ENCODE measurements around the gene AKNAD1. TPM values are rescaled to one million over a fixed set of nuclear protein-coding genes. Genes with fewer than 3 reads are reported as not detected.

The AKNAD1 gene
- polyA plus RNA-seq, 1 donor (not counting 4 experiments of a cell fraction or from before 2014, with no cell fraction given): 6.9 TPM

DNA sequence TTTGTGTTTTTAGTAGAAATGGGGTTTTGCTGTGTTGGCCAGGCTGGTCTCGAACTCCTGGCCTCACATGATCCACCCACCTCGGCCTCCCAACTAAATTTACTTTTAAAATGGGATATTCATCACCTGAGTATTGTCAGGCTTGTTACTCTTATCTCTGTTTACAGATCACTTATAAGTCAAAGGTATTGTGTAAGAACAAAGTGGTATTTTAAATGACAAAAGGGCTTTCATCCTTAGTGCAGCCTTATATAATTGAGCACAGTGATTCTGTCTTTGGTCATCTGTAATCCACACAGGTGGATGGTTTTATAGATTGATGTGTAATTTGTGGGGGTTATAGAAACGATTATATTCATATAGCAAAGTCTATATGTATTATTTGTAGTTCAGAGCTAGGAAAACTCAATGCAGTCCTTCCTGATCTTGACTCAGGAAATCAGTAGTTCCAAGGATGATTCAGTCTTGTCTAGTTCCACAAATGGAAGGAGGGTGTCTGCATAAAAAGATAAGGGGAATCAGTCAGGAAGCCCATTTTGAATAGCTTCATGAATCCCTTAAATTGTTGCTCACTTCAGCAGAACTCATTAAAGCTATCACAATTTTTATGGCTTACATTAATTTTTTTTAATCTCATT, 75.8 kb downstream of the AKNAD1 start:
- H3K79me2 ChIP-seq (ENCODE audit: control insufficient read depth, insufficient read depth, low read length): no peaks in the 10 kb centered on the region
- DNase-seq (ENCODE audit: low read depth, low spot score) (no peak), FAIRE-seq (no peak)
- H3K9me3 ChIP-seq (ENCODE audit: control insufficient read depth, low read depth, low read length): peaks cover 9% of the 10 kb centered on the region
- H2AFZ ChIP-seq (ENCODE audit: control insufficient read depth, low read length): no peak overlapping the region
- H3K27ac ChIP-seq (ENCODE audit: control insufficient read depth, insufficient read depth, low read length): no peak overlapping the region
- no peaks in the 10 kb centered on the region for H3K9me1 ChIP-seq (ENCODE audit: control insufficient read depth, extremely low read depth, insufficient read depth, low read length)
- no peak overlapping the region for H3K4me2 ChIP-seq (ENCODE audit: control insufficient read depth, extremely low read depth, insufficient read depth, low read depth, low read length)
- H3K9ac ChIP-seq (ENCODE audit: control insufficient read depth, extremely low read depth, insufficient read depth, low read length): no peak overlapping the region
- no peak overlapping the region for H3K4me3 ChIP-seq (ENCODE audit: control insufficient read depth in 2 of 3, extremely low read depth in 1 of 3, insufficient read depth in 2 of 3, low read depth in 1 of 3, low read length in 3 of 3)
- peaks cover 4% of the 10 kb centered on the region for H3K4me1 ChIP-seq (ENCODE audit: control insufficient read depth, extremely low read depth, insufficient read depth, low read length)
- TF ChIP-seq EZH2 (IDR thresholded peaks at IDR 0.05; ENCODE audit: low read length) (no peak), CTCF (optimal IDR thresholded peaks at IDR 0.05 in 1 of 3, IDR thresholded peaks at IDR 0.05 in 1 of 3, conservative IDR thresholded peaks at IDR 0.05 in 1 of 3; ENCODE audit: extremely low read depth in 1 of 3, insufficient read depth in 2 of 3, low read length in 3 of 3) (no peak)
- dilution Hi-C loops (cut with MboI; ENCODE audit: extremely low pct_ligation_motif_present, low sequenced_read_pairs): loop anchor here (25.0 kb wide), 1 partner anchor 131 kb away; no protein-coding TSS in a partner anchor
- H3K36me3 ChIP-seq (ENCODE audit: control insufficient read depth in 2 of 2, extremely low read depth in 1 of 2, insufficient read depth in 2 of 2, low read length in 2 of 2): peaks cover 10 to 13% of the 10 kb centered on the region in 2 experiments
- no peaks in the 10 kb centered on the region for H3K27me3 ChIP-seq (ENCODE audit: control insufficient read depth, extremely low read depth, insufficient read depth, low read length)
- H4K20me1 ChIP-seq (ENCODE audit: control insufficient read depth, extremely low read depth, insufficient read depth, low read length): no peaks in the 10 kb centered on the region

- no peaks in the 10 kb centered on the region for H3K79me2 ChIP-seq (ENCODE audit: control insufficient read depth, insufficient read depth, low read length)
- no peak overlapping the region for H2AFZ ChIP-seq (ENCODE audit: control insufficient read depth, low read length)
- H3K4me2 ChIP-seq (ENCODE audit: control insufficient read depth, extremely low read depth, insufficient read depth, low read depth, low read length): no peak overlapping the region
- H3K27ac ChIP-seq (ENCODE audit: control insufficient read depth, insufficient read depth, low read length): no peak overlapping the region
- no peaks in the 10 kb centered on the region for H3K9me1 ChIP-seq (ENCODE audit: control insufficient read depth, extremely low read depth, insufficient read depth, low read length)
- no peak overlapping the region for H3K4me3 ChIP-seq (ENCODE audit: control insufficient read depth in 2 of 3, extremely low read depth in 1 of 3, insufficient read depth in 2 of 3, low read depth in 1 of 3, low read length in 3 of 3)
- no peak for TF ChIP-seq CTCF (optimal IDR thresholded peaks at IDR 0.05 in 1 of 3, IDR thresholded peaks at IDR 0.05 in 1 of 3, conservative IDR thresholded peaks at IDR 0.05 in 1 of 3; ENCODE audit: extremely low read depth in 1 of 3, insufficient read depth in 2 of 3, low read length in 3 of 3)
- no peak for TF ChIP-seq EZH2 (IDR thresholded peaks at IDR 0.05; ENCODE audit: low read length)
- no peaks in the 10 kb centered on the region for H3K9me3 ChIP-seq (ENCODE audit: control insufficient read depth, low read depth, low read length)
- no peaks in the 10 kb centered on the region for H4K20me1 ChIP-seq (ENCODE audit: control insufficient read depth, extremely low read depth, insufficient read depth, low read length)
- DNase-seq (ENCODE audit: low read depth, low spot score): no peak
- H3K36me3 ChIP-seq (ENCODE audit: control insufficient read depth in 2 of 2, extremely low read depth in 1 of 2, insufficient read depth in 2 of 2, low read length in 2 of 2): peaks cover 4% of the 10 kb centered on the region in 2 experiments
- peaks cover 4% of the 10 kb centered on the region for H3K4me1 ChIP-seq (ENCODE audit: control insufficient read depth, extremely low read depth, insufficient read depth, low read length)
- H3K27me3 ChIP-seq (ENCODE audit: control insufficient read depth, extremely low read depth, insufficient read depth, low read length): no peaks in the 10 kb centered on the region
- no peak overlapping the region for H3K9ac ChIP-seq (ENCODE audit: control insufficient read depth, extremely low read depth, insufficient read depth, low read length)
- no peak for FAIRE-seq
- dilution Hi-C loops (cut with MboI; ENCODE audit: extremely low pct_ligation_motif_present, low sequenced_read_pairs): loop anchor here (25.0 kb wide), 1 partner anchor 133 kb away; no protein-coding TSS in a partner anchor
Measured at GRCh38 chr1:108779455-108779854, 77.4 kb downstream of the AKNAD1 start.
